ENCODE data around the gene MGMT. TPM values are rescaled to one million over a fixed set of nuclear protein-coding genes. Genes with fewer than 3 reads are reported as not detected.

Gene MGMT
- total and polyA plus RNA-seq, 9 of the 15 experiments (the other 6 are each of a cell fraction or from before 2014, with no cell fraction given) = 0.03 to 0.29 (median 0.11) TPM; not detected in 4

GRCh38 chr10:129481641-129482040 lies 14.6 kb downstream of the MGMT start:
- H4K20me1 ChIP-seq (replicated peaks; ENCODE audit: control insufficient read depth, insufficient read depth, low read length) = no peaks in the 10 kb centered on the region
- no peaks in the 10 kb centered on the region for H3K27me3 ChIP-seq (ENCODE audit: control insufficient read depth in 2 of 2, insufficient read depth in 2 of 2, low read length in 2 of 2)
- H3K9me3 ChIP-seq (replicated peaks; ENCODE audit: control insufficient read depth, insufficient read depth, low read depth, low read length) = no peaks in the 10 kb centered on the region
- ATAC-seq = no peak
- no peak overlapping the region for H3K4me3 ChIP-seq
- no peak overlapping the region for H3K27ac ChIP-seq (ENCODE audit: extremely low read depth, low read depth, low read length)
- no peak overlapping the region for H3K4me2 ChIP-seq (ENCODE audit: insufficient read depth, low read length)
- intact Hi-C loops (cut with micrococcal nuclease) = no loop called here
- H3K9ac ChIP-seq (ENCODE audit: insufficient read depth in 1 of 2, low read depth in 2 of 2, low read length in 2 of 2) = no peak overlapping the region
- in situ Hi-C loops (cut with MboI) = no loop called here
- H3K79me2 ChIP-seq (ENCODE audit: control insufficient read depth, insufficient read depth, low read length) = no peaks in the 10 kb centered on the region
- no peaks in the 10 kb centered on the region for H3K36me3 ChIP-seq (ENCODE audit: control insufficient read depth, insufficient read depth, low read length)
- ChIA-PET CTCF (ENCODE audit: low intra/inter-chr PET ratio) (no interaction called here), POLR2A (no interaction called here)
- FAIRE-seq = no peak
- 0% methylated on average over 1 of the region's 1 CpG for WGBS (ENCODE audit: insufficient coverage, low coverage, missing lambda C conversion rate)
- H3K4me1 ChIP-seq (replicated peaks in 1 of 2; ENCODE audit: control insufficient read depth in 2 of 2, insufficient read depth in 2 of 2, low read length in 2 of 2) = no peaks in the 10 kb centered on the region
- no TSS peak for BruUV-seq (replicated peaks)
- H3K9me1 ChIP-seq (ENCODE audit: control insufficient read depth, insufficient read depth, low read length) = no peaks in the 10 kb centered on the region
- TF ChIP-seq HCFC1 (IDR thresholded peaks at IDR 0.05; ENCODE audit: low read depth, low read length) = no peak
- no peak for TF ChIP-seq KLF1 (tag; IDR thresholded peaks at IDR 0.05)
- TF ChIP-seq, protein P1, sequence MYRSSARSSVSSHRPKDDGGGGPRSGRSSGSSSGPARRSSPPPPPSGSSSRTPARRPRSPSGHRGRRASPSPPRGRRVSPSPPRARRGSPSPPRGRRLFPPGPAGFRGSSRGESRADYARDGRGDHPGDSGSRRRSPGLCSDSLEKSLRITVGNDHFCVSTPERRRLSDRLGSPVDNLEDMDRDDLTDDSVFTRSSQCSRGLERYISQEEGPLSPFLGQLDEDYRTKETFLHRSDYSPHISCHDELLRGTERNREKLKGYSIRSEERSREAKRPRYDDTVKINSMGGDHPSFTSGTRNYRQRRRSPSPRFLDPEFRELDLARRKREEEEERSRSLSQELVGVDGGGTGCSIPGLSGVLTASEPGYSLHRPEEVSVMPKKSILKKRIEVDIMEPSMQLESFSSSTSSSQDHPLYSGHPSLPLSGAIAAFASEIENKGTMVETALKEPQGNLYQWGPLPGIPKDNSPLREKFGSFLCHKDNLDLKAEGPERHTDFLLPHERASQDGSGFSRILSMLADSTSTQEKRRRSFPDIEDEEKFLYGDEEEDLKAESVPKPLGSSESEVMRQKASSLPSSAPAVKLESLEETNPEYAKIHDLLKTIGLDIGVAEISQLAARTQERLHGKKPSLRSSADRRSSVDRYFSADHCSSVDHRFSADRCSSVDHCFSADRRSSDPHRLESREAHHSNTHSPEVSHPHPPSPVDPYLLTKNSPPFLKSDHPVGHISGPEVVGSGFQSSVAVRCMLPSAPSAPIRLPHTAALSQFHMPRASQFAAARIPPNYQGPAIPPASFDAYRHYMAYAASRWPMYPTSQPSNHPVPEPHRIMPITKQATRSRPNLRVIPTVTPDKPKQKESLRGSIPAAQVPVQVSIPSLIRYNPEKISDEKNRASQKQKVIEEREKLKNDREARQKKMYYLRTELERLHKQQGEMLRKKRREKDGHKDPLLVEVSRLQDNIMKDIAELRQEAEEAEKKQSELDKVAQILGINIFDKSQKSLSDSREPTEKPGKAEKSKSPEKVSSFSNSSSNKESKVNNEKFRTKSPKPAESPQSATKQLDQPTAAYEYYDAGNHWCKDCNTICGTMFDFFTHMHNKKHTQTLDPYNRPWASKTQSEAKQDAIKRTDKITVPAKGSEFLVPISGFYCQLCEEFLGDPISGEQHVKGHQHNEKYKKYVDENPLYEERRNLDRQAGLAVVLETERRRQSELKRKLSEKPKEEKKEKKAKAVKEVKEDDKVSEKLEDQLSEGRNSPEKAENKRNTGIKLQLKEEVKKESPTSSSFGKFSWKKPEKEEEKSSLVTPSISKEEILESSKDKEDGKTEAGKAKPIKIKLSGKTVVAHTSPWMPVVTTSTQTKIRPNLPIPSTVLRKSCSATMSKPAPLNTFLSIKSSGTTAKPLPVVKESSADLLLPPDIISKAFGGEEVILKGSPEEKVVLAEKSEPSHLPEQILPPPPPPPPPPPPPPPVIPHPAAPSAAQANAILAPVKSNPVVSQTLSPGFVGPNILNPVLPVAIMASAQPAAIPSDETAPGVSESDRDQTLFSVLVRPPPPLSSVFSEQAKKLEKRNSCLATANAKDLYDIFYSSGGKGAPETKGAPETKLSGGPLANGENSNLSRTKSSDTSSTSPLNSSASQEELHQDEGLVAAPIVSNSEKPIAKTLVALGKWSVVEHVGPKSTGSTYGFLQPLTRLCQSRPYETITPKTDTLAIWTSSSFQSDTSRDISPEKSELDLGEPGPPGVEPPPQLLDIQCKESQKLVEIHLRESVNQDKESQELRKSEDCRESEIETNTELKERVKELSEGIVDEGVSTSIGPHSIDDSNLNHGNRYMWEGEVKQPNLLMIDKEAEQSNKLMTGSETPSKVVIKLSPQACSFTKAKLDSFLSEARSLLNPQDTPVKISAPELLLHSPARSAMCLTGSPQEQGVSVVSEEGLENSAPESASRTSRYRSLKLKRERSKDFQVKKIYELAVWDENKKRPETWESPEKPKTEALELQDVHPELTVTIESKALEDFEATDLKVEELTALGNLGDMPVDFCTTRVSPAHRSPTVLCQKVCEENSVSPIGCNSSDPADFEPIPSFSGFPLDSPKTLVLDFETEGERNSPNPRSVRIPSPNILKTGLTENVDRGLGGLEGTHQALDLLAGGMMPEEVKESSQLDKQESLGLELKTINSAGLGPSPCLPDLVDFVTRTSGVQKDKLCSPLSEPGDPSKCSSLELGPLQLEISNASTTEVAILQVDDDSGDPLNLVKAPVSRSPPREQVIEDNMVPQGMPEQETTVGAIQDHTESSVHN (IDR thresholded peaks at IDR 0.05; ENCODE audit: borderline replicate concordance in 1 of 2, low read depth in 1 of 2) = no peak
- no peak overlapping the region for H2AFZ ChIP-seq (ENCODE audit: low read depth, low read length)
- no peak for DNase-seq (ENCODE audit: extremely low read depth in 1 of 4, low spot score in 3 of 4)

Data from K562 (cell line).